HEK293 (cell line): ENCODE measurements around the gene CLEC16A.

Source experiments
- CTCF ChIA-PET: fragments of 350-600 bp; formaldehyde crosslinking; extraction: SDS; loops from one replicate; lab custom pipeline; 2021; ENCODE audit warnings: antibody characterized with exemption; lab: Yijun Ruan, JAX
- POLR2A ChIA-PET: fragments of 300-600 bp; formaldehyde crosslinking; extraction: SDS; loops from one replicate; lab custom pipeline; 2020; ENCODE audit warnings: antibody characterized with exemption, inconsistent platforms; lab: Yijun Ruan, JAX
- H3K27ac ChIP-seq: fragments of 200-500 bp; sonication (Bioruptor generic); 2 replicates; pipeline ENCODE4 v1.5.1; 2014; ENCODE audit warnings: low read depth, low read length, control low read depth, inconsistent platforms; ENCODE audit errors: extremely low read depth
- H3K36me3 ChIP-seq, 2 experiments: fragments of 200-500 bp in 1 of 2; sonication (Bioruptor generic) in 1 of 2; 1 replicate in 1 of 2; 2 replicates in 1 of 2; pipeline ENCODE4 v1.5.1; 2014 to 2017; ENCODE audit warnings: inconsistent platforms in 2 of 2, low read length in 2 of 2; ENCODE audit not compliant: control insufficient read depth in 2 of 2, insufficient read depth in 1 of 2
- H3K4me1 ChIP-seq: fragments of 200-500 bp; sonication (Bioruptor generic); 2 replicates; pipeline ENCODE4 v1.5.1; 2014; ENCODE audit warnings: mild to moderate bottlenecking, low read length, inconsistent platforms; ENCODE audit not compliant: control insufficient read depth, insufficient read depth
- H3K4me3 ChIP-seq: 2 replicates; pipeline ENCODE4 v1.5.1; 2011; ENCODE audit warnings: low read depth, mild to moderate bottlenecking, control low read depth, low read length, moderate library complexity
- H3K9me3 ChIP-seq: fragments of 200-500 bp; sonication (Bioruptor generic); 2 replicates; pipeline ENCODE4 v1.5.1; 2014; ENCODE audit warnings: low read depth, low read length, inconsistent platforms; ENCODE audit not compliant: control insufficient read depth, insufficient read depth
- PATZ1 ChIP-seq: fragments of 450-650 bp; formaldehyde crosslinking; IDR thresholded peaks from 2 replicates; pipeline ENCODE4 v1.5.1; 2016; ENCODE audit warnings: missing biosample characterization, missing genetic modification characterization
- SCRT1 ChIP-seq: fragments of 450-650 bp; formaldehyde crosslinking; IDR thresholded peaks from 2 replicates; pipeline ENCODE4 v1.5.1; 2016; ENCODE audit warnings: missing biosample characterization, missing genetic modification characterization, borderline replicate concordance
- SP3 ChIP-seq: fragments of 450-650 bp; formaldehyde crosslinking; IDR thresholded peaks from 2 replicates; pipeline ENCODE4 v1.5.1; 2016; ENCODE audit warnings: missing biosample characterization, missing genetic modification characterization
- ZBTB10 ChIP-seq: fragments of 450-650 bp; formaldehyde crosslinking; IDR thresholded peaks from 2 replicates; pipeline ENCODE4 v1.5.1; 2016; ENCODE audit warnings: missing biosample characterization, missing genetic modification characterization
- ZBTB17 ChIP-seq: fragments of 450-650 bp; formaldehyde crosslinking; IDR thresholded peaks from 2 replicates; pipeline ENCODE4 v1.5.1; 2016; ENCODE audit warnings: missing biosample characterization, missing genetic modification characterization
- ZBTB20 ChIP-seq: fragments of 450-650 bp; formaldehyde crosslinking; IDR thresholded peaks from 2 replicates; pipeline ENCODE4 v1.5.1; 2016; ENCODE audit warnings: missing biosample characterization, missing genetic modification characterization
- ZNF10 ChIP-seq: fragments of 450-650 bp; formaldehyde crosslinking; IDR thresholded peaks from 2 replicates; pipeline ENCODE4 v1.5.1; 2017; ENCODE audit warnings: missing biosample characterization, missing genetic modification characterization
- ZNF112 ChIP-seq: fragments of 450-650 bp; formaldehyde crosslinking; IDR thresholded peaks from 2 replicates; pipeline ENCODE4 v1.5.0; 2017; ENCODE audit warnings: missing biosample characterization, missing genetic modification characterization
- ZNF121 ChIP-seq: fragments of 450-650 bp; formaldehyde crosslinking; IDR thresholded peaks from 2 replicates; pipeline ENCODE4 v1.5.1; 2016; ENCODE audit warnings: missing biosample characterization, missing genetic modification characterization
- ZNF184 ChIP-seq: fragments of 450-650 bp; IDR thresholded peaks from 2 replicates; pipeline ENCODE4 v1.5.1; 2018; ENCODE audit warnings: missing biosample characterization, mild to moderate bottlenecking, missing genetic modification characterization
- ZNF19 ChIP-seq: fragments of 450-650 bp; formaldehyde crosslinking; IDR thresholded peaks from 2 replicates; pipeline ENCODE4; 2016; ENCODE audit warnings: missing biosample characterization, missing genetic modification characterization, low read depth
- ZNF239 ChIP-seq: fragments of 450-650 bp; formaldehyde crosslinking; IDR thresholded peaks from 2 replicates; pipeline ENCODE4 v1.5.1; 2016; ENCODE audit warnings: missing biosample characterization, missing genetic modification characterization
- ZNF280C ChIP-seq: fragments of 450-650 bp; formaldehyde crosslinking; IDR thresholded peaks from 2 replicates; pipeline ENCODE4 v1.5.1; 2016; ENCODE audit warnings: missing biosample characterization, missing genetic modification characterization
- ZNF513 ChIP-seq: fragments of 450-650 bp; IDR thresholded peaks from 2 replicates; pipeline ENCODE4 v1.5.1; 2018; ENCODE audit warnings: missing biosample characterization, missing genetic modification characterization
- ZNF558 ChIP-seq: fragments of 450-650 bp; formaldehyde crosslinking; IDR thresholded peaks from 2 replicates; pipeline ENCODE4 v1.5.1; 2016; ENCODE audit warnings: missing biosample characterization, missing genetic modification characterization
- ZNF76 ChIP-seq: fragments of 450-650 bp; formaldehyde crosslinking; IDR thresholded peaks from 2 replicates; pipeline ENCODE4; 2016; ENCODE audit warnings: low read depth, missing biosample characterization, missing genetic modification characterization, borderline replicate concordance
- ZNF777 ChIP-seq: fragments of 450-650 bp; formaldehyde crosslinking; IDR thresholded peaks from 2 replicates; pipeline ENCODE4 v1.5.1; 2017; ENCODE audit warnings: missing biosample characterization, missing genetic modification characterization, borderline replicate concordance
- ZSCAN5A ChIP-seq: fragments of 450-650 bp; formaldehyde crosslinking; IDR thresholded peaks from 2 replicates; pipeline ENCODE4 v1.5.1; 2016; ENCODE audit warnings: missing biosample characterization, missing genetic modification characterization

Gene CLEC16A

GRCh38 chr16:10937068-10937859 is 7.1 kb upstream of the CLEC16A start:
- no peak for TF ChIP-seq PATZ1
- no peak for TF ChIP-seq ZNF280C (tag by site-specific recombination)
- no peak for TF ChIP-seq ZNF112 (tag by site-specific recombination)
- no peak for TF ChIP-seq ZBTB10 (tag by site-specific recombination)
- no peak for TF ChIP-seq ZNF558 (tag by site-specific recombination)
- no peak for TF ChIP-seq SCRT1
- TF ChIP-seq ZSCAN5A (tag by site-specific recombination): no peak
- TF ChIP-seq SP3 (tag by site-specific recombination): no peak
- TF ChIP-seq ZNF121 (tag by site-specific recombination): no peak
- TF ChIP-seq ZNF19 (tag by site-specific recombination): no peak
- TF ChIP-seq ZNF513: no peak
- TF ChIP-seq ZNF184 (tag by site-specific recombination): no peak
- Histone ChIP-seq H3K9me3 (no peaks in the 10 kb centered on the region), H3K4me3 (no peak overlapping the region), H3K4me1 (peaks cover 7% of the 10 kb centered on the region), H3K36me3 (peaks cover 0 to 59% of the 10 kb centered on the region in 2 experiments; a peak in 1 of 3 replicates), H3K27ac (no peak overlapping the region)
- CTCF ChIA-PET: no interaction called here
- POLR2A ChIA-PET: interaction anchor here (0.6 to 1.2 kb wide), 3 partner anchors 11 to 544 kb away, joined by 3 to 4 read pairs (median 4); partner anchors contain the start of gene SOCS1

- ChIA-PET POLR2A (no interaction called here), CTCF (no interaction called here)
- no peak for TF ChIP-seq ZNF10 (tag by site-specific recombination)
- TF ChIP-seq ZBTB20 (tag by site-specific recombination): no peak
- no peak for TF ChIP-seq ZNF777 (tag by site-specific recombination)
- no peak for TF ChIP-seq ZNF76
- no peak for TF ChIP-seq SCRT1
- TF ChIP-seq ZNF239 (tag by site-specific recombination): no peak
- TF ChIP-seq ZBTB17 (tag by site-specific recombination): no peak
- Histone ChIP-seq H3K4me3 (no peak overlapping the region), H3K27ac (no peak overlapping the region), H3K4me1 (peaks cover 7% of the 10 kb centered on the region), H3K36me3 (peaks cover 0 to 51% of the 10 kb centered on the region in 2 experiments; a peak in 1 of 3 replicates), H3K9me3 (no peaks in the 10 kb centered on the region)
Observed at GRCh38 chr16:10938321-10938720, 6.0 kb upstream of the CLEC16A start.
